Omental fat pad (tissue), 4 donors: ENCODE measurements around the gene OR10H2. TPM values are rescaled to one million over a fixed set of nuclear protein-coding genes. Genes with fewer than 3 reads are reported as not detected.
"Not testable (repeated sequence)": the region's sequence is repeated elsewhere in the genome, so short reads cannot be mapped to it uniquely, and the experiment has no call there.

Source experiments
- ATAC-seq: fragments of 150-250 bp; one replicate; pipeline ENCODE4 v1.9.1; 2016; ENCODE audit warnings: mild to moderate bottlenecking, moderate library complexity; ENCODE audit not compliant: low FRiP score
- DNase-seq: peaks from one replicate; pipeline ENCODE4 v3.0.0-alpha.2; 2019; ENCODE audit warnings: low spot score
- CTCF ChIP-seq, 3 donors: fragments of 450-650 bp; IDR thresholded peaks; one replicate each; pipeline ENCODE4 v1.5.1; 2016 to 2017; ENCODE audit warnings: antibody characterized with exemption in 3 of 3, mild to moderate bottlenecking in 3 of 3, moderate library complexity in 2 of 3
- total RNA-seq, 4 donors: library from RNA; depleted of rRNA; stranded (reverse); fragments of >200 nt; gene quantifications; one replicate each; pipeline ENCODE4 v1.1.0, GENCODE V29; 2016

OR10H2 gene
- total RNA-seq, 4 donors from 2014 or later: not detected

- DNase-seq (no peak), ATAC-seq (no peak)
- TF ChIP-seq CTCF (IDR thresholded peaks at IDR 0.05): no peak
Observed at GRCh38 chr19:15759962-15760565, 32.2 kb downstream of the OR10H2 start.

GRCh38 chr19:15769586-15769985 is 41.8 kb downstream of the OR10H2 start:
- DNase-seq (no peak), ATAC-seq (no peak)
- no peak for TF ChIP-seq CTCF (IDR thresholded peaks at IDR 0.05)

DNA sequence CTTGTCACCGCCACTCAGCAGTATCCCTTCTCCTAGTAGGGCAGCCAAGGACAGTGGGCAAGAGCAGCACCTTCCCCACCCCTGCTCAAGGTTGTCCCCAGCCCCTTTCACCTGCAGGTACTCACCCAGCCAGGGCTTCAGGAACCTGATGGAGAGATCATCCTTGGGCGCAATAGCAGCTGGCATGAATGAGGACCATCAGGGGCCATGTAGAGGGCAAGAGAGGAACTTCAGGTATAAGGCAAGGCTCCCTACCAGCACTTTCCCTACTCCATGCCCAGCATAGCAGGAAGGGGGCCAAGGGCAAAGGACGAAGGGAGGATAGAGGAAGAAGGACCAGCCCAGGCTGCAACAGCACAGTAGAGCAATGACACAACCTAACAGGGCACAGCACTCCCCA is 46.3 kb downstream of the OR10H2 start:
- ATAC-seq, DNase-seq: not testable (repeated sequence)

DNA sequence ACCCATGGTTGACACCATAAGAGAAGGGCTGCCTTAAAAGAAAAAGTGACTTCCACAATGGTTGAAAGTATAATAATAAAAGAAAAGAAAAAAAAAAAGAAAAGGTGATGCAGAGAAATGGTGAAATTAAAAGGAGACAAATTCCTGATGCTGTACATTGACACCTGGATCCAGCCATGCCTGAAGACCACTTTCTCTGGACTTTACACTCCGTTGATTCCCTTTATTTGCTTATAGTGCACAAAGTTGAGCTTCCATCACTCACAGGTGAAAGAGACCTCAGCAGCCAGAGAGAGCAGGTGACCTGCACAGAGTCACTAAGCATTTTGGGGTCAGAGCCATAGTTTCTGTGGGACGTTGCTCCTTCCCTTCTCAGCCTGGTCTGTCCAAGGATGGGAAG is 47.4 kb downstream of the OR10H2 start:
- ATAC-seq: no peak

GRCh38 chr19:15776264-15776663 is 48.4 kb downstream of the OR10H2 start:
- ATAC-seq (no peak), DNase-seq (no peak)
- TF ChIP-seq CTCF (IDR thresholded peaks at IDR 0.05): no peak

More for the DNA sequence above, 47.4 kb downstream of the OR10H2 start:
- DNase-seq: no peak
- no peak for TF ChIP-seq CTCF (IDR thresholded peaks at IDR 0.05)

- ATAC-seq (no peak), DNase-seq (no peak)
- TF ChIP-seq CTCF (IDR thresholded peaks at IDR 0.05): no peak
Observed at GRCh38 chr19:15776991-15777970, 49.5 kb downstream of the OR10H2 start.

Other genes starting within 250 kb of the OR10H2 start
- gene PGLYRP2, start 248.5 kb upstream of the OR10H2 start, total RNA-seq: not detected
- 1 to 10 TPM in 1 of 4 donors, under 1 TPM in 1, not detected in 2; 0.36 to 1.3 TPM for gene CYP4F22, start 219.5 kb upstream of the OR10H2 start, total RNA-seq
- gene CYP4F8, start 112.8 kb upstream of the OR10H2 start, total RNA-seq: not detected
- gene CYP4F3, start 87.1 kb upstream of the OR10H2 start, total RNA-seq: 10 to 100 TPM in 1 of 4 donors, 1 to 10 TPM in 2, under 1 TPM in 1; 0.31 to 11.5 (median 1.5) TPM
- gene CYP4F12, start 54.9 kb upstream of the OR10H2 start, total RNA-seq: 10 to 100 TPM in 2 of 4 donors, 1 to 10 TPM in 2; 3.0 to 58.6 (median 11.9) TPM
- not detected for gene OR10H3, start 10.0 kb downstream of the OR10H2 start, total RNA-seq
- not detected for gene OR10H5, start 59.6 kb downstream of the OR10H2 start, total RNA-seq
- gene OR10H1, start 87.6 kb downstream of the OR10H2 start, total RNA-seq: not detected
- not detected for gene CYP4F2, start 170.1 kb downstream of the OR10H2 start, total RNA-seq
- 1 to 10 TPM in 1 of 4 donors, under 1 TPM in 2, not detected in 1; 0.09 to 1.4 (median 0.60) TPM for gene CYP4F11, start 206.5 kb downstream of the OR10H2 start, total RNA-seq
- gene OR10H4, start 221.0 kb downstream of the OR10H2 start, total RNA-seq: not detected